Liver (tissue), 9 donors: ENCODE data around the gene CASQ2. TPM values are rescaled to one million over a fixed set of nuclear protein-coding genes. Genes with fewer than 3 reads are reported as not detected.

Source experiments
- DNase-seq: peaks from one replicate; pipeline ENCODE4 v3.0.0-alpha.2; 2017; ENCODE audit warnings: low spot score
- H3K27ac ChIP-seq, 2 donors: one replicate each; pipeline ENCODE4 v1.7.0; 2013; ENCODE audit warnings: inconsistent platforms in 2 of 2, low read length in 2 of 2, control low read depth in 1 of 2, low read depth in 1 of 2, mild to moderate bottlenecking in 1 of 2
- H3K27me3 ChIP-seq, 4 donors: one replicate each; pipeline versions ENCODE4 v1.6.1 to v1.7.0; 2013; ENCODE audit warnings: low read length in 3 of 4, inconsistent platforms in 1 of 4, mild to moderate bottlenecking in 1 of 4, moderate library complexity in 1 of 4; ENCODE audit not compliant: control insufficient read depth in 4 of 4, insufficient read depth in 4 of 4
- H3K36me3 ChIP-seq, 4 donors: one replicate each; pipeline versions ENCODE4 v1.6.1 to v1.7.0; 2013; ENCODE audit warnings: low read length in 3 of 4, mild to moderate bottlenecking in 3 of 4, low read depth in 1 of 4, moderate library complexity in 1 of 4; ENCODE audit not compliant: control insufficient read depth in 4 of 4, insufficient read depth in 3 of 4
- H3K4me1 ChIP-seq, 4 donors: one replicate each; pipeline versions ENCODE4 v1.6.1 to v1.7.0; 2013; ENCODE audit warnings: low read length in 3 of 4, mild to moderate bottlenecking in 3 of 4, moderate library complexity in 1 of 4; ENCODE audit not compliant: control insufficient read depth in 4 of 4, insufficient read depth in 4 of 4
- H3K4me3 ChIP-seq, 3 donors: one replicate each; pipeline versions ENCODE4 v1.6.1 to v1.7.0; 2013; ENCODE audit warnings: low read length in 3 of 3, control low read depth in 1 of 3, low read depth in 1 of 3, mild to moderate bottlenecking in 1 of 3
- H3K9ac ChIP-seq, 2 donors: one replicate each; pipeline ENCODE4 v1.7.0; 2013; ENCODE audit warnings: low read length in 2 of 2, mild to moderate bottlenecking in 2 of 2, moderate library complexity in 2 of 2, control low read depth in 1 of 2, low read depth in 1 of 2
- H3K9me3 ChIP-seq, 4 donors: one replicate each; pipeline versions ENCODE4 v1.6.1 to v1.7.0; 2013; ENCODE audit warnings: low read length in 3 of 4; ENCODE audit not compliant: control insufficient read depth in 4 of 4
- EGR1 ChIP-seq, 2 donors: IDR thresholded peaks; 2 replicates each; pipeline ENCODE4 v1.6.1; 2016 to 2018; ENCODE audit warnings: antibody characterized with exemption in 2 of 2, low read depth in 2 of 2
- FOXA1 ChIP-seq: IDR thresholded peaks from 2 replicates; pipeline ENCODE4 v1.6.1; 2016; ENCODE audit warnings: antibody characterized with exemption
- GABPA ChIP-seq, 2 donors: IDR thresholded peaks in 1 of 2; conservative IDR thresholded peaks in 1 of 2; 2 replicates each; pipeline ENCODE4 v1.6.1; 2016; ENCODE audit warnings: antibody characterized with exemption in 2 of 2, mild to moderate bottlenecking in 1 of 2, moderate library complexity in 1 of 2
- HNF4A ChIP-seq, 2 donors: conservative IDR thresholded peaks; 2 replicates each; pipeline ENCODE4 v1.6.1; 2016; ENCODE audit warnings: antibody characterized with exemption in 2 of 2, mild to moderate bottlenecking in 2 of 2
- HNF4G ChIP-seq: IDR thresholded peaks from 2 replicates; pipeline ENCODE4 v1.6.1; 2016; ENCODE audit warnings: antibody characterized with exemption
- JUND ChIP-seq, 2 donors: IDR thresholded peaks; 2 replicates each; pipeline ENCODE4 v1.6.1; 2016; ENCODE audit warnings: antibody characterized with exemption in 2 of 2
- RAD21 ChIP-seq, 2 donors: IDR thresholded peaks; 2 replicates each; pipeline ENCODE4 v1.6.1; 2016; ENCODE audit warnings: antibody characterized with exemption in 2 of 2, mild to moderate bottlenecking in 2 of 2
- RXRA ChIP-seq, 2 donors: IDR thresholded peaks; 2 replicates each; pipeline ENCODE4 v1.6.1; 2017 to 2018; ENCODE audit warnings: antibody characterized with exemption in 2 of 2, mild to moderate bottlenecking in 1 of 2
- SP1 ChIP-seq: IDR thresholded peaks from 2 replicates; pipeline ENCODE4 v1.6.1; 2018; ENCODE audit warnings: antibody characterized with exemption, mild to moderate bottlenecking
- TAF1 ChIP-seq: conservative IDR thresholded peaks from 2 replicates; pipeline ENCODE4 v1.6.1; 2016; ENCODE audit warnings: antibody characterized with exemption, mild to moderate bottlenecking
- YY1 ChIP-seq: IDR thresholded peaks from 2 replicates; pipeline ENCODE4 v1.6.1; 2016; ENCODE audit warnings: antibody characterized with exemption, mild to moderate bottlenecking
- WGBS: extraction: QIAGEN DNeasy Blood & Tissue Kit; methylation state at CpG from one replicate; pipeline ENCODE4 v1.1.7; 2013; 5-methylcytosine and 5-hydroxymethylcytosine counted together
- polyA plus RNA-seq, 2 donors: library from polyadenylated mRNA; stranded (reverse) in 1 of 2; unstranded in 1 of 2; fragments of 200-250 nt in 1 of 2; fragments of >200 nt in 1 of 2; fragmentation: Nextera tagmentation in 1 of 2; extraction: Ambion mirVana in 1 of 2; gene quantifications; one replicate each; pipeline versions ENCODE4 v1.2.1 to v1.2.3, GENCODE V29; 2013 to 2015
- total RNA-seq, 2 donors: library from RNA; depleted of rRNA; stranded (reverse); fragments of >200 nt; gene quantifications; one replicate each; pipeline ENCODE4 v1.2.3, GENCODE V29; 2014
- TF ChIP-seq, protein P1 (sequence below): IDR thresholded peaks from 2 replicates; pipeline ENCODE4 v1.6.1; 2016; ENCODE audit warnings: antibody characterized with exemption
- TF ChIP-seq, protein P2 (sequence below): IDR thresholded peaks from 2 replicates; pipeline ENCODE4 v1.6.1; 2016; ENCODE audit warnings: antibody characterized with exemption
- TF ChIP-seq, protein P3 (sequence below): IDR thresholded peaks from 2 replicates; pipeline ENCODE4 v1.6.1; 2016; ENCODE audit warnings: antibody characterized with exemption, mild to moderate bottlenecking
- TF ChIP-seq, protein P4 (sequence below): fragments of 150-350 bp; IDR thresholded peaks from 2 replicates; pipeline ENCODE4 v1.5.1; 2017; ENCODE audit warnings: improper control_type of control experiment, low read depth, low read length; ENCODE audit not compliant: missing input control
- TF ChIP-seq, protein P5 (sequence below): IDR thresholded peaks from 2 replicates; pipeline ENCODE4 v1.6.1; 2016; ENCODE audit warnings: antibody characterized with exemption
- donor health status: healthy.
- donor health status: healthy.
- donor health status: healthy.
- donor health status: healthy.
- donor health status: healthy.

CASQ2 gene
- total and polyA plus RNA-seq, 4 donors: 0.33 to 1.1 TPM; not detected in 2

DNA sequence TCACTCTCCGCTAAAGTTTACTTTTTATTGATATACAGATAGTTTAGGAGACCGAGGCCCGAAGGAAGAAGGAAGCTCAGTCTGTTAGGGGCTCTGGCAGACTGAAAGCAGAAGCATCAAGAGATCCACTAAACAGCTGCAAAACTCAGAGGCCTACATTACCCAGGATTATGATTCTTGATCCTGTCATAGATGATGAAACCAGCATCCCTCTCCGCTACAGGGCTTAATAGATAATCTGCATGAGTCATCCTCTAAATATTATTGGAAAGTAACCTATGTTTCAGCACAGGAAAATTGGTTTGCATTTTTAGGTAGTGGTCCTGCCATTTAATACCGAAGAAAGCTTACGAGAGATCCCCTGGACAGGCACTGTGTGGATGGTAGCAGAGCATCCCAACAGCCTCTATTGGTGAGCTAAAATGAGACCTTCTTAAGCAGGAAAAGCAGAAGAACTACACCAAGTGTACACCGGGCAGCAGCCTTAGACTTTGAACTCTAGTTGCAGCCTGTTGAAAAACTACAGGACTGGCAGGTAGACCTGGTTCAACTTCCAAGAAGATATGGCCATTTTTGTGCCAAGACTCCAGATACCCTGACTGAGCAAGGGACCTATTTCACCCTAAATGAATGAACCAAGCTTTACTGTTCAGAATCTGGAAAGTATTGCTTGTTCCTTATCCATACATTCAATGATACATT, 6.8 kb downstream of the CASQ2 start:
- Histone ChIP-seq H3K9me3 (peaks cover 0 to 2% (median under 1%) of the 10 kb centered on the region in 4 donors), H3K36me3 (no peaks in the 10 kb centered on the region), H3K9ac (no peak overlapping the region), H3K27me3 (no peaks in the 10 kb centered on the region), H3K4me1 (no peaks in the 10 kb centered on the region), H3K4me3 (no peak overlapping the region), H3K27ac (no peak overlapping the region)
- TF ChIP-seq JUND (IDR thresholded peaks at IDR 0.05) (no peak), TAF1 (no peak), RXRA (IDR thresholded peaks at IDR 0.05) (no peak)
- TF ChIP-seq, protein P1, sequence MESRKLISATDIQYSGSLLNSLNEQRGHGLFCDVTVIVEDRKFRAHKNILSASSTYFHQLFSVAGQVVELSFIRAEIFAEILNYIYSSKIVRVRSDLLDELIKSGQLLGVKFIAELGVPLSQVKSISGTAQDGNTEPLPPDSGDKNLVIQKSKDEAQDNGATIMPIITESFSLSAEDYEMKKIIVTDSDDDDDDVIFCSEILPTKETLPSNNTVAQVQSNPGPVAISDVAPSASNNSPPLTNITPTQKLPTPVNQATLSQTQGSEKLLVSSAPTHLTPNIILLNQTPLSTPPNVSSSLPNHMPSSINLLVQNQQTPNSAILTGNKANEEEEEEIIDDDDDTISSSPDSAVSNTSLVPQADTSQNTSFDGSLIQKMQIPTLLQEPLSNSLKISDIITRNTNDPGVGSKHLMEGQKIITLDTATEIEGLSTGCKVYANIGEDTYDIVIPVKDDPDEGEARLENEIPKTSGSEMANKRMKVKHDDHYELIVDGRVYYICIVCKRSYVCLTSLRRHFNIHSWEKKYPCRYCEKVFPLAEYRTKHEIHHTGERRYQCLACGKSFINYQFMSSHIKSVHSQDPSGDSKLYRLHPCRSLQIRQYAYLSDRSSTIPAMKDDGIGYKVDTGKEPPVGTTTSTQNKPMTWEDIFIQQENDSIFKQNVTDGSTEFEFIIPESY: no peak
- TF ChIP-seq, protein P2, sequence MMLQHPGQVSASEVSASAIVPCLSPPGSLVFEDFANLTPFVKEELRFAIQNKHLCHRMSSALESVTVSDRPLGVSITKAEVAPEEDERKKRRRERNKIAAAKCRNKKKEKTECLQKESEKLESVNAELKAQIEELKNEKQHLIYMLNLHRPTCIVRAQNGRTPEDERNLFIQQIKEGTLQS: no peak
- TF ChIP-seq, protein P3, sequence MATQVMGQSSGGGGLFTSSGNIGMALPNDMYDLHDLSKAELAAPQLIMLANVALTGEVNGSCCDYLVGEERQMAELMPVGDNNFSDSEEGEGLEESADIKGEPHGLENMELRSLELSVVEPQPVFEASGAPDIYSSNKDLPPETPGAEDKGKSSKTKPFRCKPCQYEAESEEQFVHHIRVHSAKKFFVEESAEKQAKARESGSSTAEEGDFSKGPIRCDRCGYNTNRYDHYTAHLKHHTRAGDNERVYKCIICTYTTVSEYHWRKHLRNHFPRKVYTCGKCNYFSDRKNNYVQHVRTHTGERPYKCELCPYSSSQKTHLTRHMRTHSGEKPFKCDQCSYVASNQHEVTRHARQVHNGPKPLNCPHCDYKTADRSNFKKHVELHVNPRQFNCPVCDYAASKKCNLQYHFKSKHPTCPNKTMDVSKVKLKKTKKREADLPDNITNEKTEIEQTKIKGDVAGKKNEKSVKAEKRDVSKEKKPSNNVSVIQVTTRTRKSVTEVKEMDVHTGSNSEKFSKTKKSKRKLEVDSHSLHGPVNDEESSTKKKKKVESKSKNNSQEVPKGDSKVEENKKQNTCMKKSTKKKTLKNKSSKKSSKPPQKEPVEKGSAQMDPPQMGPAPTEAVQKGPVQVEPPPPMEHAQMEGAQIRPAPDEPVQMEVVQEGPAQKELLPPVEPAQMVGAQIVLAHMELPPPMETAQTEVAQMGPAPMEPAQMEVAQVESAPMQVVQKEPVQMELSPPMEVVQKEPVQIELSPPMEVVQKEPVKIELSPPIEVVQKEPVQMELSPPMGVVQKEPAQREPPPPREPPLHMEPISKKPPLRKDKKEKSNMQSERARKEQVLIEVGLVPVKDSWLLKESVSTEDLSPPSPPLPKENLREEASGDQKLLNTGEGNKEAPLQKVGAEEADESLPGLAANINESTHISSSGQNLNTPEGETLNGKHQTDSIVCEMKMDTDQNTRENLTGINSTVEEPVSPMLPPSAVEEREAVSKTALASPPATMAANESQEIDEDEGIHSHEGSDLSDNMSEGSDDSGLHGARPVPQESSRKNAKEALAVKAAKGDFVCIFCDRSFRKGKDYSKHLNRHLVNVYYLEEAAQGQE: no peak
- no peak for DNase-seq
- 85% methylated on average over 7 of the region's 7 CpGs for WGBS

DNA sequence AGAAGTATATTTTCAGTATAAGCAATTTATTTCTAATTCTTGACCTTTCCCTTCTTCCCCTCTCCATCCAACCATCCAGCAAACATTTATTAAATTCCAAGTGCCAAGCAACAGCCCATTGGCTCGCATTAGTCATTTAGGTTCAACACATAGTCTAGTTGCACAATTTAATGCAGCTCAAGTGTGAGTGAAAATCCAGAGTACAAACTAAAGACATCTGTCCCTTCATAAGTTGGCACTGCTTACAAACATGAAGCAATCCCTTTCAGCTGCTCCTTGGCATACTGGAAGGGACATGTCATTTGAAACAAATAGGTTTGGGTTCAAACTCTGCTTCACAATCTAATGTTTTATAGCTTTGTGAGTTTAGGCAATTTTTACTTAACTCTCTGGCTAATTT, 10.7 kb downstream of the CASQ2 start:
- H3K9me3 ChIP-seq: peaks cover 0 to 2% (median under 1%) of the 10 kb centered on the region in 4 donors
- no peak for DNase-seq
- H3K4me3 ChIP-seq: no peak overlapping the region
- 36% methylated on average over 1 of the region's 1 CpG for WGBS
- peaks cover 0 to 3% (median 0%) of the 10 kb centered on the region in 4 donors for H3K4me1 ChIP-seq
- H3K27ac ChIP-seq: no peak overlapping the region
- H3K27me3 ChIP-seq: no peaks in the 10 kb centered on the region
- no peaks in the 10 kb centered on the region for H3K36me3 ChIP-seq
- H3K9ac ChIP-seq: no peak overlapping the region
- TF ChIP-seq, protein P3: no peak
- TF ChIP-seq, protein P4, sequence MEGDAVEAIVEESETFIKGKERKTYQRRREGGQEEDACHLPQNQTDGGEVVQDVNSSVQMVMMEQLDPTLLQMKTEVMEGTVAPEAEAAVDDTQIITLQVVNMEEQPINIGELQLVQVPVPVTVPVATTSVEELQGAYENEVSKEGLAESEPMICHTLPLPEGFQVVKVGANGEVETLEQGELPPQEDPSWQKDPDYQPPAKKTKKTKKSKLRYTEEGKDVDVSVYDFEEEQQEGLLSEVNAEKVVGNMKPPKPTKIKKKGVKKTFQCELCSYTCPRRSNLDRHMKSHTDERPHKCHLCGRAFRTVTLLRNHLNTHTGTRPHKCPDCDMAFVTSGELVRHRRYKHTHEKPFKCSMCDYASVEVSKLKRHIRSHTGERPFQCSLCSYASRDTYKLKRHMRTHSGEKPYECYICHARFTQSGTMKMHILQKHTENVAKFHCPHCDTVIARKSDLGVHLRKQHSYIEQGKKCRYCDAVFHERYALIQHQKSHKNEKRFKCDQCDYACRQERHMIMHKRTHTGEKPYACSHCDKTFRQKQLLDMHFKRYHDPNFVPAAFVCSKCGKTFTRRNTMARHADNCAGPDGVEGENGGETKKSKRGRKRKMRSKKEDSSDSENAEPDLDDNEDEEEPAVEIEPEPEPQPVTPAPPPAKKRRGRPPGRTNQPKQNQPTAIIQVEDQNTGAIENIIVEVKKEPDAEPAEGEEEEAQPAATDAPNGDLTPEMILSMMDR: no peak
- TF ChIP-seq SP1 (no peak), RXRA (IDR thresholded peaks at IDR 0.05) (no peak), HNF4A (conservative IDR thresholded peaks at IDR 0.05) (no peak), GABPA (IDR thresholded peaks at IDR 0.05 in 1 of 2, conservative IDR thresholded peaks at IDR 0.05 in 1 of 2) (no peak), RAD21 (IDR thresholded peaks at IDR 0.05) (no peak), YY1 (no peak), TAF1 (no peak), HNF4G (no peak), FOXA1 (no peak), EGR1 (IDR thresholded peaks at IDR 0.05; ENCODE audit: low read depth in 2 of 2) (no peak), JUND (IDR thresholded peaks at IDR 0.05) (no peak)
- TF ChIP-seq, protein P1: no peak
- TF ChIP-seq, protein P5, sequence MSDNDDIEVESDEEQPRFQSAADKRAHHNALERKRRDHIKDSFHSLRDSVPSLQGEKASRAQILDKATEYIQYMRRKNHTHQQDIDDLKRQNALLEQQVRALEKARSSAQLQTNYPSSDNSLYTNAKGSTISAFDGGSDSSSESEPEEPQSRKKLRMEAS: no peak
- TF ChIP-seq, protein P2: no peak
